ENCODE data around the gene RAI1.

- TF ChIP-seq POLR2A (IDR thresholded peaks at IDR 0.05; ENCODE audit: low read depth, low read length), result no peak
- no peak for TF ChIP-seq POLR2AphosphoS5 (IDR thresholded peaks at IDR 0.05; ENCODE audit: low read depth, low read length)
Measured at GRCh38 chr17:17665255-17665654, 16.0 kb upstream of the RAI1 start.
